ENCODE results near the gene GMPPB.
"Not testable (repeated sequence)": the region's sequence is repeated elsewhere in the genome, so short reads cannot be mapped to it uniquely, and the experiment has no call there.

GMPPB gene

DNA sequence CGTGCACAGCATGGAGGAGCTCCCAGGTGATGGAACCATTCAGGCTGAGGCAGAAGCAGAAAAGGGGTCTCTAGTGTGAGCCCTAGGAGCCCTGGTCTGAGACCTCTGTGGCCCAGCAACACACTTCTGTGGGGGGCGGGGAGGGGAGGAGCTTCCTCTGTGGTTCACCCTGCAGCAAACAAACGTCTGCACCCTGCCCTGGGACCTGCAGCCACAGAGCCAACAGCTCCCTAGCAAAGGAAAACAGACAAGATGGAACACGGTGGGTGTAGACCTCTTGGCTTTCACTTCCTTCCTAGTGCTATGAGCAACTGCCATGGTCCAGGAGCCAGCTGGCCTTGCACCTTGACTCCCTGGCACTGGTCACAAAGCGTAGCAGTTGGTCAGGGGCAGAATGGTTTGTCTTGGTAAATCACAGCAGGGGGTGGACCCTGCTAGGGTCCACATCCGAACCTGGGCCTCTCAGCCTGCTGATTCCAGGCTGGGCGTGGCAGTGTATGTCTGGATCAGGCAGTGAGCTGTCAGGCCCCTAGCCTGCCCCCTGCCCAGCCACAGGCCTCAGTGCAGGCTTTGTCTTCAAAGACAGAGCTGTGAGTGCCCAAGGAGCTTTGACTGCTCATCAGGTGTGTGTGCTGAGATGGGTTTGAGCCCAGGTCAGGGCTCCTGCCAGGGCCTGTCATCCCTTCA lies 11.0 kb downstream of the GMPPB start:
- DNase-seq, result no peak

DNA sequence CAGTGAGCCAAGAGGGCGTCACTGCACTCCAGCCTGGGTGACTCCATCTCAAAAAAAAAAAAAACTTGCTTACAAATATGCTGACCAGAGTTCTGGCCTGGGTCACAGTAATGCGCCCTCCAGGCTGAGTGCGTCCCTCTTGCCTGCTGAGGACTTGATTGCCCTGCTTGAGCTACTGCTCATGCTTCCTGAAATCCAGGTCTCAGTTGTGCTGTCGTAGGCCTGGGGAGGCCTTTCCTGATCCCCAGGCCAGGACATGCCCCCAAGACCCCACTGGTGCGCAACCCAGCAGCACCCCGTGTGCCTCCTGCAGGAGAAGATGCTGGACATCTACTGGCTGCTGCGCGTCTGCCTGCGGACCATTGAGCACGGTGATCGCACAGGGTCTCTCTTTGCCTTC lies 11.6 kb downstream of the GMPPB start:
- no peak for DNase-seq

- DNase-seq, result no peak
These were observed 12.3 kb downstream of the GMPPB start for GRCh38 chr3:49711489-49711888.

DNA sequence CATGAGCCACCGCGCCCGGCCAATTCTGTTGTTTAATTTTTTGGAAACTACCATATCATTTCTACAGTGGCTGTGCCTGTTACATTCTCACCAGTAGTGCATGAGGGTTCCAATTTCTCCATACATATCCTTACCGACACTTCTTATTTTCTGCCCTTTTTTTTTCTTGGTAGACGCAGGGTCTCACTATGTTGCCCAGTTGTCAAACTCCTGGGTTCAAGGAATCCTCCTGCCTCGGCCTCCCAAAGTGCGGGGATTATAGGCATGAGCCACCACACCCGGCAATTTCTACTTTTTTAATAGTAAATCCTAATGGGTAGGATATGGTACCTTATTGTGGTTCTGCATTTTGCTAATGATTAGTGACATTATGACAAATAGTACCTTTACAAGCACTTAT lies 13.9 kb downstream of the GMPPB start:
- no peak for DNase-seq

DNA sequence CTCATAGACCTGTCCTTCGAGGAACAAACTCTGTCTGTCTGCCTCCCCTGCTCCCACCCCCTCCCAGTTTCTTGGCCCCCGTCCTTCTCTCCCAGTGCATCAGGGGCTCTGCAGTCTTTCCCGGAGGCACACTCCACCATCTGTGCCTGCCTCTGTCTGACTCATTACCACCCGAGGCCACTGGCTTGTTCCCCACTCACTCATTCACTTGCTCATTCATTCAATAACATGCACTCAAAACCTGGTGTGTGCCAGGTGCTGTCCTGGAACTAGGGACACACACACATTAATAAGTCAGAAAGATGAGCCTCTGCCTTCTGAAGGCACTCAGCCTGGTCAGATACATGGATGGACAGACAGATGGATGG lies 16.7 kb downstream of the GMPPB start:
- no peak for DNase-seq

- no peak for DNase-seq
These were observed 17.2 kb downstream of the GMPPB start for GRCh38 chr3:49706456-49707112.

GRCh38 chr3:49705390-49705960 lies 18.3 kb downstream of the GMPPB start:
- no peak for DNase-seq

DNA sequence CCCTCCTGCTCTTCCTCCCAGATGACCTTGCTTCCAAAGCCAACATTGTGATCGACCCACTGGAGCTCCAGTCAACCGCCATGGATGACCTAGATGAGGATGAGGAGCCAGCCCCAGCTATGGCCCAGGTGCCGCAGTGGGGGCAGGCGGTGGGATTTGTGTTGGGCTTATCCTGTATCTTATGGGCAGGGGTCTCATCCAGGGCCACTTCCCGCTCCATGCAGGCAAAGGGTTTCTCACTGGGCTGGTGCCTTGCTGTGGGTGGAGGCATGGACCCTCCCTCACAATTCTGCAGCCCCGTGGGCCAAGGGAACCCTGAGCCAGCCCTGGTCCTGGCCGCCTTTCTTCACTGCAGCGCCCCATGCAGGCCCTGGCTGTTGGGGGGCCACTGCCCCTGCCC lies 19.1 kb downstream of the GMPPB start:
- no peak for DNase-seq

- no peak for DNase-seq
These were observed 19.8 kb downstream of the GMPPB start for GRCh38 chr3:49703956-49704355.

DNA sequence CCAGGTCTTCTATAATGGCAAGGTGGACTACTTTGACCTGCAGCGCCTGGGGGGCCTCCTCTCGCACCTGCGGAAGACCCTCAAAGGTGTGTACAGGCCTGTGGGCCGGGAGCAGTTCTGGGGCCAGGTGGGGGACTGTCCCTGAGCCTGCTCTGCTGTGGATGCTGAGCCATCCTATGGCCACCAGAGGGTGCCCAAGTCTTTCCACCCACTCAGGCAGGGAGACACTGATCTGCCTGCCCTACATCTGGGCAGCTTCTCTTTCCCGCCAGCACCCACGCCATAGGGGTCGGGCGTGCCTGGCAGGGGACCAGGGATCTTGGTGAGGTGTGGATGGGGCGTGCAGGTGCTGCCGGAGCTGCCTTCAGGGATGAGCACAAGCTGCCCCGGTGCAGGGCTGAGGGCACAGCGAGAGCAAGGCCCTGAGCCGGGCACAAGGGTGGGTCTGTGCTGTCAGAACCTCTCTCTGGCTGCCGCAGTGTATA lies 20.3 kb downstream of the GMPPB start:
- DNase-seq, result peak; percentile 70

DNA sequence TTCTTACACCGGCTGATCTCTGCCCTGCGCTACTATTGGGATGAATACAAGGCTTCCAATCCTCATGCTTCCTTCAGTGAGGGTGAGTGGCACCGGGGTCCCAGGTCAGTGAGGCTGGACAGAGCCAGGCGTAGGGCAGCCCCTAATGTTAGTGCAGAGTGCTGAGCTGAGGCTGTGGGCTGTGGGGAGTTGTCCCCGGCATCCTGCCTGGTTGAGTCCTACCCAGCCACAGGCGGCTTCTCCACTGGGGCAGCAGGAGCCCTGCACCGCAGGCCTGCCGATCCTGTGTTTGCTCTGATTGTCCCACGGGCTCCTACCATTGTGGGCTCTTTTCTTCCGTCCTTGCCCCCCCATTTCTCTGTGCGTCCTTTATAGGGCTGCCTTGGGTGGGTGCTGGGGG lies 21.1 kb downstream of the GMPPB start:
- no peak for DNase-seq

DNA sequence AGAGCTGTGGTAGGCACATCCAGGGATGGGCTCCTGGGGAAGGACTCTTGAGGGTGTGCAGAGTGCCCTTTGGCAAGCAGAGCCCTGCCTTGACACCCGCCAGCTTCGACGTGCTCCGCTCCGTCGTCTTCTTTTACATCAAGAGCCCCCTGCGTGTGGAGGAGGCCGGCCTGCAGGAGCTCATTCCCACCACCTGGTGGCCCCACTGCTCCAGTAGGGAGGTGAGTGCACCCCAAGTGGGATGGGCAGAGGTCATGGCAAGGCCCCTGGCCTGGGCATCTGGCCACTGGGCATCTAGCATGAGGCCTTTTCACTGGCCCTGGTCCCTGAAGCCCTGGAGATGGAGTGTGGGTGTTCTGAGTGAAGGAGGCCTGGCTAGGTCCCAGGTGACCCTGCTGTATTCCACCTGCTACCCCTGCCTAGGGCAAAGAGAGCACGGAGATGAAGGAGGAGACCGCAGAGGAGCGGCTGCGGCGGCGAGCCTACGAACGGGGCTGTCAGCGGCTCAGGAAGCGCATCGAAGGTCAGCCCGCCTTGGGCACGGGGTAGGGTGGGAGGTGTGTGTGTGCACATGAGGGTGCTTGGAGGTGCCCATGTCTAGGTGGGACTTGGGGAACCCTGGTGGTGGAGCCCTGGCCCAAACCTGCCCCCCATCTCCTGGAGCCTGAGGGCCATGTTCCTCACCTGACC lies 22.2 kb downstream of the GMPPB start:
- DNase-seq, result no peak

DNA sequence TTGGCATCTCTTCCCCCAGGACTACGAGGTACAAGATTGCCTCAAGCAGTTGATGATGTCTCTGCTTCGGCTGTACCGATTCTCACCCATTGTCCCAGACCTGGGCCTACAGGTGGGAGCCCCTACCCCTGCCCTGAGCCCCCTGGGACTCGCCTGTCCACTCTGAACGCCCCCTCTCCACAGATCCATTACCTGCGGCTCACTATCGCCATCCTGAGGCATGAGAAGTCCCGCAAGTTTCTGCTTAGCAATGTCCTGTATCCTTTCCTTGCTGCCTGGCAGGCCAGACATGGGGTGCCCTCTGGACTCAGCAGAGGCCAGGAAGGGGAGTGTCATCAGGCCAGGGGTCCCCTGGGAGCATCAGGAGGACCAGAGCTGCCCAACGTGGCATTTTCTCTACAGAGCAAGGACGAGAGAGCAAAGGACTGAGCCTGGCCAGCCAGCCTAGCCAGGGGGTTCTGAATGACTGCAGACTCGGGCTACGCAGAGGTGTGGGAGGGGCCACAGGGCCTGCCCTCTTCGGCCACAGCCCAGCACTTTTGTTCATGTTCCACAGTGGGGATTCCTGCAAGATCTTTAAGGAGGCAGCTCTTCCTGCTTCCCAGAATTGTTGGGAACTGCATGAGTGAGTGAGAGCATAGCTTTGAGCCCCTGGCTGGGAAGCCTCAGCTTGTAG lies 23.2 kb downstream of the GMPPB start:
- DNase-seq, result no peak

DNA sequence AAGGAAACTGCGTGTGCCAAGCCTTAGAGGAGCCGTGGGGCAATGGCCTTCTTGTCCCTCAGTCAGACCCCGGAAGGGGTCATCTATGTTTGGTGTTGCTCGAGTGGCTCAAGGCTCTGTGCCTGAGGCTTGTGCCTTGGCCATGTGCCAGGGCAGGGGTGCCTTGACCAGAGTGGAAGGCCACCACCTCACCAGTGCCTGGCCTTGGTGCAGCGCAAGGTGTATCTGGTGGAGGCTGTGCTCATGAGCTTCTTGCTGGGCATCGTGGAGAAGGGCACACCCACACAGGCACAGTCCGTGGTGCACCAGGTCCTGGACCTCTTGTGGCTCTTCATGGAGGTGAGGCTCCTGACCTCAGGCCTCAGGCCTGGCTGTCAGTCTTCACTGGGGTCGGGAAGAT lies 23.7 kb downstream of the GMPPB start:
- DNase-seq, result no peak

DNA sequence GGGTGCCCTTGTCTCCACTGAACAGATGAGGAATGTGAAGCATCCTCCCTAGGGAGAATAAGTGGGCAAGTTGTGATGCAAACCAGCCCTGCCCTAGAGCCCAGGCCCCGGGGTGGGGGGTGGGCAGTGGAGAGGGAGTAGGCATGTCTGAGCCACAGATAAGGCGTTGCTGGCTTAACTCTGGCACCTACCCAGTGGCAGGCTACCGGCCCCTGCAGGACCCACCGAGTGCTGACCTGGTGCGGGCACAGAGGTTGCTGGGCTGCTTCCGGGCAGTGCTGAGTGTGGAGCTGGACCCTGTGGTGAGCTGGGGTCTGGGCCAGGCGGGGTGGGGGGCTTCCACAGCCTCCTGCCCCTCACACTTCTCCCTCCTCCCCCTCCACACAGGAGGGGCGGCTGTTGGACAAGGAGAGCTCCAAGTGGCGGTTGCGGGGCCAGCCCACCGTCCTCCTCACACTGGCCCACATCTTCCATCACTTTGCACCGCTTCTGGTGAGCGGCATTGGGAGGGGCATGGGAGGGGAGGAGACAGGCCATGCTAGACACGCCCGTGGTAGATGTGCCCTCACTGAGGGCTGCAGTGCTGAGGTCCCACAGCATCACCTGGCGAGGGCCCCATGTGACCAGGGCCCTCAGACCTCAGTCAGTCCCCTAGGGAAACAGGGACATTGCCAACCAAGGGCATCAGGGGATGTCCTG lies 24.3 kb downstream of the GMPPB start:
- DNase-seq, result no peak

DNA sequence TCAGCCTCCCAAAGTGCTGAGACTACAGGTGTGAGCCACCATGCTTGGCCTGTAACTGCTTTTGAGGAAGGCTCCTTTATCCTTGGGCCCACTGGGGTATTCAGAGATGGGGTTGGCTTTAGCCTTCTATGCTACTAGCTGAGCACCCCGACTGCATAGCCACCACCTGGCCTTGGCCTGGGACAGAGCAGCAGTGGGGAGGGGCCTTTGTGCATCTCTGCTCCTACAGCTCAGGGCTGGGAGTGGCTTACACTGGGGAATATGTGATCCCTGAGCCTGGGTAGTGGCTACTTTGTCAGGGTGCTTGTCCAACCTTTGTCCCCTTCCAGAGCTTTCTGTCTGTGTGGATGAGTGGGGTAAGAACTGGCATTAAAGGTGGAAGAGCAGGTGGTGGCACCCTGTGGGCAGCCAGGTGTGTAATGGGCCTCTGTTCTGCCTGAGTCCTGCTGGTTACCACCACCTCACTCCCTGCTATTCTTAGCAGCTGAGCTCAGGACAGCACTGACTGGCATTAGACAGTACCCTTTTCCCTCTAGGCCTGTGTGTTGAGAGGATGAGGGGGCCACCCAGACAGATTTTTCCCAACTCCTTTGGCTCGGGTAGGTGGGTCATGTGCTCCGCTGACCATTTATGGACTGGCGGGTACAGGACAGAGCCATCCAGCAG lies 28.3 kb downstream of the GMPPB start:
- not testable (repeated sequence) for DNase-seq

- not testable (repeated sequence) for DNase-seq
These were observed 29.2 kb downstream of the GMPPB start for GRCh38 chr3:49694409-49695070.

DNA sequence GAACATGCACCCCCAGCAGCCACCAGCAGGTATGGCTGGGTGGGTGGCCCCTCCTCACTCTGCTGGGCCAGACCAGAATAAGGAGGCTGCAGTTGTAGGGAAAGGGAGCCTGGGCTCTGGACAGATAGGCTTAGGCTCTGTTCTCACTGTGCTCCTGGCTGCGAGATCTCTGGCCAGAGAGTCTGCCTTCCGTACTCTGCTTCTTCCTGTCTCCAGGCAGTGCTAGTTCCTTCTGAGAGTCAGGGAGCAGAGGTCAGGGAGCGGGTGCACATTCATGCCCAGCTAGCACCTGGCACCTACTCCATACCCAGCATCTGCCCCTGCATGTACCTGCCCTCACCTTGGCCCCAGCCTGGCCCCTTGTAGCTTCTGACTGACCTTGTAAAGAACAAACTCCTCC lies 32.3 kb downstream of the GMPPB start:
- DNase-seq, result not testable (repeated sequence)

- DNase-seq, result not testable (repeated sequence)
These were observed 32.9 kb downstream of the GMPPB start for GRCh38 chr3:49690856-49691255.

DNA sequence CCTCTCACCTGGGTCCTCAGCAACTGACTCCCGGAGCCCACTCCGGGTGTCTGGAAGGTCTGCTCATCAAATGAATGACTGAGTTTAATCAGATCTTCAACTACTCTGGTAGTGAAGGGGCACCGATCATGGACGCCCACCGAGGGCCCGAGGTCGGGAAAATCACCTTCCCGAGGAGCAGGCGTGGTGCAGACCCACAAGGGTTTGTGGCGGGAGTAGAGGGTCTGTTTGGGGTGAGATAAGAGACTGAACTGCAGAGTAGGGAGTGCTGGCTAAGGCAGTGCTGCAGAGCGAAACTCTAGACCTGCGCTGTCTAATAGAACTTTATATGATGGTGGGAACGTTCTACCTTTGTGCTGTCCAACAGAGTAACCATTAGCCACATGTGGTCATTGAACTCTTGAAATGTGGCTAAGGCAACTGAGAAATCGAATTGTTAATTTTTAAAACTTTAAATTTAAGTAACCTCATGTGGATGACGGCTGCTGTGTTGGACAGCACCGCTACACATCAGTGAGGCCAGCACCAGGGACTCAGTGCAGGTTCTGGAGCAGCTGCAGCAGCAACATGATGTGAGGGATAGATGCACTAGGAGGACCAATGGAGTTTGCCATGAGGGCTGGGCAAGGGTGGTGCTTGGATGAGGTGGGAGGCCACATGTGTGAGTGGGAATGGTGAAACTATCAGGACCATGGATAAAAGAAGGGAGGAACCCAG lies 33.7 kb downstream of the GMPPB start:
- not testable (repeated sequence) for DNase-seq
